ENCODE results near the gene EMCN.

DNA sequence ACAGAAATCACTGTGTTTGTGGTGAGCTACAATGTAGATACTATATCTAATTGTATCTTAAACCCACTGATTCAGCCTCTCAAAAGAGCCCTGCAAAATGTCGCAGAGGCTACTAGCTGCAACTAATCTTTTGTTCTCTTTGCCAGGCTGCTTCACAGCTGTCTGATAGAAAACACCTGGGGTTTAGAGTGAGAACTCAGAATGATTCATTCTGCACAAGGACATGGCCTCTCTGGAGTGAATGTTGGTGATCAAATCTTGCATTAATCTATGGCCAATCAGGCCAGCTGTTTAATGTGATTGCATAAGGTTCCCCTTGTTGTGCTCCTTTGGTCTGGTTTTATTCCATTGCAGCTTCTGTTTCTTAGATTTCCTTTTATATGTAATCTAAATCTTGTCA, 100.3 kb downstream of the EMCN start:
- TF ChIP-seq, protein P1, sequence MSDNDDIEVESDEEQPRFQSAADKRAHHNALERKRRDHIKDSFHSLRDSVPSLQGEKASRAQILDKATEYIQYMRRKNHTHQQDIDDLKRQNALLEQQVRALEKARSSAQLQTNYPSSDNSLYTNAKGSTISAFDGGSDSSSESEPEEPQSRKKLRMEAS (IDR thresholded peaks at IDR 0.05), result no peak
- TF ChIP-seq, protein P2, sequence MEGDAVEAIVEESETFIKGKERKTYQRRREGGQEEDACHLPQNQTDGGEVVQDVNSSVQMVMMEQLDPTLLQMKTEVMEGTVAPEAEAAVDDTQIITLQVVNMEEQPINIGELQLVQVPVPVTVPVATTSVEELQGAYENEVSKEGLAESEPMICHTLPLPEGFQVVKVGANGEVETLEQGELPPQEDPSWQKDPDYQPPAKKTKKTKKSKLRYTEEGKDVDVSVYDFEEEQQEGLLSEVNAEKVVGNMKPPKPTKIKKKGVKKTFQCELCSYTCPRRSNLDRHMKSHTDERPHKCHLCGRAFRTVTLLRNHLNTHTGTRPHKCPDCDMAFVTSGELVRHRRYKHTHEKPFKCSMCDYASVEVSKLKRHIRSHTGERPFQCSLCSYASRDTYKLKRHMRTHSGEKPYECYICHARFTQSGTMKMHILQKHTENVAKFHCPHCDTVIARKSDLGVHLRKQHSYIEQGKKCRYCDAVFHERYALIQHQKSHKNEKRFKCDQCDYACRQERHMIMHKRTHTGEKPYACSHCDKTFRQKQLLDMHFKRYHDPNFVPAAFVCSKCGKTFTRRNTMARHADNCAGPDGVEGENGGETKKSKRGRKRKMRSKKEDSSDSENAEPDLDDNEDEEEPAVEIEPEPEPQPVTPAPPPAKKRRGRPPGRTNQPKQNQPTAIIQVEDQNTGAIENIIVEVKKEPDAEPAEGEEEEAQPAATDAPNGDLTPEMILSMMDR (IDR thresholded peaks at IDR 0.05 in 2 of 3, conservative IDR thresholded peaks at IDR 0.05 in 1 of 3; ENCODE audit: borderline replicate concordance in 1 of 3, insufficient read depth in 1 of 3, low read depth in 2 of 3, low read length in 2 of 3), result no peak
- no peak for TF ChIP-seq EGR1 (IDR thresholded peaks at IDR 0.05; ENCODE audit: low read depth)
- no peak for TF ChIP-seq TCF7L2 (IDR thresholded peaks at IDR 0.05; ENCODE audit: borderline replicate concordance, extremely low read depth, insufficient read depth, insufficient read length)
- TF ChIP-seq EZH2 (IDR thresholded peaks at IDR 0.05), result no peak

Measured in HCT116 (cell line).